Measurements from ENCODE around the gene AOPEP.

DNA sequence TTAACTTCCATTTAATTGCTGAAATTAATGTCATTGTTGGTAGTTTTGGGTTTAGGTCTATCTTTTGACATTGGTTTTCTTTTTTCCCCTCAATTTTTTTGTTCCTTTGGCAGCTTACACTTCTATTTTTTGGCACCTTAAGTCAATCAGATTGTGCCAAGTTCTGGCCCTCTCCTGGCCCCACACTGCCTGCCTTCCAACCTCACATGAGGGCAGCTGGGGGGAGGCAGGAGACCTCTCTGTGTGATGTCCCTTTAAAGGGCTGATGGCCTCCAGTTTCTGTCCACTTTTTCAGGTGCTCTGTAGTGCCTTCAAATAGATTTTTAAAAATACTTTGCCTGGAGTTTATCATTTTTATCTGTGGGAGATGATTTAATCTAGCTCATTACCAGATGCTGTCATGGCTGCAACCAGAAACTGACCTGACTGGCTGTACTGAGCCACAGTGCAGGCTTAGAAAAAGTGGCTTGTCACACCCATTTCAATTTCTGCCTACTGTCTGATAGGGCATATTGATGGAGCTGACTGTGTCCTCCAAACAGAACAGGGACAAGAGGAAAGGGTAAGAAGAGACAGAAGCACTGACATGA, 394.4 kb downstream of the AOPEP start:
- TF ChIP-seq, protein P1, sequence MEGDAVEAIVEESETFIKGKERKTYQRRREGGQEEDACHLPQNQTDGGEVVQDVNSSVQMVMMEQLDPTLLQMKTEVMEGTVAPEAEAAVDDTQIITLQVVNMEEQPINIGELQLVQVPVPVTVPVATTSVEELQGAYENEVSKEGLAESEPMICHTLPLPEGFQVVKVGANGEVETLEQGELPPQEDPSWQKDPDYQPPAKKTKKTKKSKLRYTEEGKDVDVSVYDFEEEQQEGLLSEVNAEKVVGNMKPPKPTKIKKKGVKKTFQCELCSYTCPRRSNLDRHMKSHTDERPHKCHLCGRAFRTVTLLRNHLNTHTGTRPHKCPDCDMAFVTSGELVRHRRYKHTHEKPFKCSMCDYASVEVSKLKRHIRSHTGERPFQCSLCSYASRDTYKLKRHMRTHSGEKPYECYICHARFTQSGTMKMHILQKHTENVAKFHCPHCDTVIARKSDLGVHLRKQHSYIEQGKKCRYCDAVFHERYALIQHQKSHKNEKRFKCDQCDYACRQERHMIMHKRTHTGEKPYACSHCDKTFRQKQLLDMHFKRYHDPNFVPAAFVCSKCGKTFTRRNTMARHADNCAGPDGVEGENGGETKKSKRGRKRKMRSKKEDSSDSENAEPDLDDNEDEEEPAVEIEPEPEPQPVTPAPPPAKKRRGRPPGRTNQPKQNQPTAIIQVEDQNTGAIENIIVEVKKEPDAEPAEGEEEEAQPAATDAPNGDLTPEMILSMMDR (IDR thresholded peaks at IDR 0.05; ENCODE audit: poor library complexity, severe bottlenecking): no peak
- TF ChIP-seq MXI1 (conservative IDR thresholded peaks at IDR 0.05; ENCODE audit: poor library complexity, severe bottlenecking) (no peak), EP300 (conservative IDR thresholded peaks at IDR 0.05; ENCODE audit: poor library complexity, severe bottlenecking) (no peak), TAF1 (IDR thresholded peaks at IDR 0.05; ENCODE audit: low read depth) (no peak), RAD21 (conservative IDR thresholded peaks at IDR 0.05) (no peak), EZH2 (IDR thresholded peaks at IDR 0.05; ENCODE audit: borderline replicate concordance, insufficient read depth, low read length, poor library complexity, severe bottlenecking) (no peak), SMC3 (conservative IDR thresholded peaks at IDR 0.05; ENCODE audit: poor library complexity) (no peak)
- TF ChIP-seq, protein P2, sequence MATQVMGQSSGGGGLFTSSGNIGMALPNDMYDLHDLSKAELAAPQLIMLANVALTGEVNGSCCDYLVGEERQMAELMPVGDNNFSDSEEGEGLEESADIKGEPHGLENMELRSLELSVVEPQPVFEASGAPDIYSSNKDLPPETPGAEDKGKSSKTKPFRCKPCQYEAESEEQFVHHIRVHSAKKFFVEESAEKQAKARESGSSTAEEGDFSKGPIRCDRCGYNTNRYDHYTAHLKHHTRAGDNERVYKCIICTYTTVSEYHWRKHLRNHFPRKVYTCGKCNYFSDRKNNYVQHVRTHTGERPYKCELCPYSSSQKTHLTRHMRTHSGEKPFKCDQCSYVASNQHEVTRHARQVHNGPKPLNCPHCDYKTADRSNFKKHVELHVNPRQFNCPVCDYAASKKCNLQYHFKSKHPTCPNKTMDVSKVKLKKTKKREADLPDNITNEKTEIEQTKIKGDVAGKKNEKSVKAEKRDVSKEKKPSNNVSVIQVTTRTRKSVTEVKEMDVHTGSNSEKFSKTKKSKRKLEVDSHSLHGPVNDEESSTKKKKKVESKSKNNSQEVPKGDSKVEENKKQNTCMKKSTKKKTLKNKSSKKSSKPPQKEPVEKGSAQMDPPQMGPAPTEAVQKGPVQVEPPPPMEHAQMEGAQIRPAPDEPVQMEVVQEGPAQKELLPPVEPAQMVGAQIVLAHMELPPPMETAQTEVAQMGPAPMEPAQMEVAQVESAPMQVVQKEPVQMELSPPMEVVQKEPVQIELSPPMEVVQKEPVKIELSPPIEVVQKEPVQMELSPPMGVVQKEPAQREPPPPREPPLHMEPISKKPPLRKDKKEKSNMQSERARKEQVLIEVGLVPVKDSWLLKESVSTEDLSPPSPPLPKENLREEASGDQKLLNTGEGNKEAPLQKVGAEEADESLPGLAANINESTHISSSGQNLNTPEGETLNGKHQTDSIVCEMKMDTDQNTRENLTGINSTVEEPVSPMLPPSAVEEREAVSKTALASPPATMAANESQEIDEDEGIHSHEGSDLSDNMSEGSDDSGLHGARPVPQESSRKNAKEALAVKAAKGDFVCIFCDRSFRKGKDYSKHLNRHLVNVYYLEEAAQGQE (IDR thresholded peaks at IDR 0.05; ENCODE audit: borderline replicate concordance): no peak
